ENCODE data around the gene UGT1A6.

UGT1A6 gene

GRCh38 chr2:233679196-233679595 is 13.5 kb upstream of the UGT1A6 start:
- no peaks in the 10 kb centered on the region for H3K79me1 ChIP-seq (ENCODE audit: low read length)
- DNase-seq: no peak
- no peaks in the 10 kb centered on the region for H3K27me3 ChIP-seq (ENCODE audit: insufficient read depth, low read length, poor library complexity)
- no peaks in the 10 kb centered on the region for H3K36me3 ChIP-seq (ENCODE audit: control insufficient read depth, insufficient read depth, low read length)
- H3K27ac ChIP-seq (ENCODE audit: low read depth, low read length): no peak overlapping the region
- H2BK5ac ChIP-seq (ENCODE audit: low read length): no peak overlapping the region
- H3K79me2 ChIP-seq (ENCODE audit: control insufficient read depth, insufficient read depth, low read length): no peaks in the 10 kb centered on the region
- no peak overlapping the region for H3K18ac ChIP-seq (ENCODE audit: low read length)
- H3K9ac ChIP-seq (ENCODE audit: low read length): no peak overlapping the region
- H2BK15ac ChIP-seq (replicated peaks; ENCODE audit: low read depth): no peak overlapping the region
- H3K56ac ChIP-seq (ENCODE audit: low read length): no peak overlapping the region
- H2BK120ac ChIP-seq (ENCODE audit: low read depth, low read length): no peak overlapping the region
- H3K4me1 ChIP-seq (ENCODE audit: control insufficient read depth, low read depth, low read length): no peaks in the 10 kb centered on the region
- no peak overlapping the region for H4K5ac ChIP-seq (ENCODE audit: low read length)
- no peak overlapping the region for H3K4me3 ChIP-seq (ENCODE audit: low read length)
- H2AK5ac ChIP-seq (ENCODE audit: low read length): no peak overlapping the region
- no CpG with 5 or more reads among the region's 4 CpGs for WGBS (ENCODE audit: extremely low coverage, insufficient coverage, low lambda C conversion rate)
- H4K8ac ChIP-seq (ENCODE audit: low read depth, low read length): no peak overlapping the region
- H3K23ac ChIP-seq (ENCODE audit: low read length): no peak overlapping the region
- H3K4ac ChIP-seq (ENCODE audit: low read depth, low read length): no peak overlapping the region
- no peak overlapping the region for H3K4me2 ChIP-seq (ENCODE audit: low read length)

DNA sequence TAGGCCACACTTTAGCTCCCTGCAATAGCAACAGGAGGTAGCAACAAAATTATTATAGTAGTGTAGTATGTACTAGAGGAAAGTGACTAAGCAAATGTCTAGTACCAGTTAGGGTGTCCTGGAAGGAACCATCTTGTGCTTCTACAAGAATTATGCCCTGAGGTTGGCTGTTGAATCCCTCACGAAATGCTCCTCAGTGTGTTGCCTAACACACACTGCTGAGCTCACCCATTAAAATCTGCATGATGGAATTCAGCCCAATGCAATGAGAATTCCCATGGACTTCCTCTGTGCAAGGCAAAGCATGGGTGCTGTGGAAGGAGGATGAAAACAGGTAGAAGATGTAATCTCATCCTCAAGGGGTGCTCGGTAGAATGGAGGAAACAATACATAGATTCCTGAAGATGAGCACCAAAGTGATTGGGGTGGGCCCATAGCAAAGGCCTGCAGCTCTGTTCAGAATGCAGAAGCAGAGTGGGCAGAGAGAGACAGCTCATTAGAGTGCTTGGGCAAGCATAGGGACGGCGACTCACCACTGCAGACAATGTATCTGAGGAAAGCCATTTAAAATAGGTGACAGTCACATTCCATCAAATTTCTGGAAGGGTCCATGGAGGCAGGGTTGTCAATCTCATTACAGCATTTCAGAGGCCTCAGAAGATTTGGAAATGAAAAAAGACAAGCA is 12.2 kb upstream of the UGT1A6 start:
- no peaks in the 10 kb centered on the region for H3K79me1 ChIP-seq (ENCODE audit: low read length)
- H3K56ac ChIP-seq (ENCODE audit: low read length): no peak overlapping the region
- H3K36me3 ChIP-seq (ENCODE audit: control insufficient read depth, insufficient read depth, low read length): no peaks in the 10 kb centered on the region
- no peak overlapping the region for H3K4me3 ChIP-seq (ENCODE audit: low read length)
- no peak overlapping the region for H3K27ac ChIP-seq (ENCODE audit: low read depth, low read length)
- H3K18ac ChIP-seq (ENCODE audit: low read length): no peak overlapping the region
- no peak for DNase-seq
- H4K8ac ChIP-seq (ENCODE audit: low read depth, low read length): no peak overlapping the region
- no peak overlapping the region for H3K23ac ChIP-seq (ENCODE audit: low read length)
- no peak overlapping the region for H2BK5ac ChIP-seq (ENCODE audit: low read length)
- no peaks in the 10 kb centered on the region for H3K27me3 ChIP-seq (ENCODE audit: insufficient read depth, low read length, poor library complexity)
- no peak overlapping the region for H2BK120ac ChIP-seq (ENCODE audit: low read depth, low read length)
- H2BK15ac ChIP-seq (replicated peaks; ENCODE audit: low read depth): no peak overlapping the region
- no peak overlapping the region for H3K4me2 ChIP-seq (ENCODE audit: low read length)
- no peak overlapping the region for H3K4ac ChIP-seq (ENCODE audit: low read depth, low read length)
- no peak overlapping the region for H3K9ac ChIP-seq (ENCODE audit: low read length)
- H4K5ac ChIP-seq (ENCODE audit: low read length): no peak overlapping the region
- WGBS (ENCODE audit: extremely low coverage, insufficient coverage, low lambda C conversion rate): no CpG with 5 or more reads among the region's 4 CpGs
- H3K4me1 ChIP-seq (ENCODE audit: control insufficient read depth, low read depth, low read length): no peaks in the 10 kb centered on the region
- no peak overlapping the region for H2AK5ac ChIP-seq (ENCODE audit: low read length)
- H3K79me2 ChIP-seq (ENCODE audit: control insufficient read depth, insufficient read depth, low read length): no peaks in the 10 kb centered on the region

DNA sequence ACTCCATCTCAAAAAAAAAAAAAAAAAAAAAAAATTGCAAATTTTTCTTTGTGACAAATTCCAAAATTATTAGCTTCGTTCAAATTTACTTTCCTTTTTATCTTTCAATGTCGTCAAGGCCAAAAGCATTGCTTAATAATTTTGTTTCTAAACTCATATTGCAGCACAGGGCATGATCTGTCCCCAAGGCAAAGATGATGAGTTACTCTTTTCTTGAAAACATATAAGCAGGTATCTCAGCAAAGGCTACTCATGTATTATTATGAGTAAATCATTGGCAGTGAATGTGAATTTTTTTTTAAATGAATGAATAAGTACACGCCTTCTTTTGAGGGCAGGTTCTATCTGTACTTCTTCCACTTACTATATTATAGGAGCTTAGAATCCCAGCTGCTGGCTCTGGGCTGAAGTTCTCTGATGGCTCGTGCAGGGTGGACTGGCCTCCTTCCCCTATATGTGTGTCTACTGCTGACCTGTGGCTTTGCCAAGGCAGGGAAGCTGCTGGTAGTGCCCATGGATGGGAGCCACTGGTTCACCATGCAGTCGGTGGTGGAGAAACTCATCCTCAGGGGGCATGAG is 11.1 kb upstream of the UGT1A6 start, which contains the start of gene UGT1A7:
UGT1A7 (plus strand) TSS at position 381 of the 579 bp plus-strand sequence; CDS start at position 418, 37 bp downstream.
- Histone ChIP-seq H3K4me2 (ENCODE audit: low read length) (no peak within 1 kb of the TSS), H2AK5ac (ENCODE audit: low read length) (no peak within 1 kb of the TSS), H3K18ac (ENCODE audit: low read length) (no peak within 1 kb of the TSS), H3K36me3 (ENCODE audit: control insufficient read depth, insufficient read depth, low read length) (no peaks in the 10 kb centered on the region), H3K9ac (ENCODE audit: low read length) (no peak within 1 kb of the TSS), H3K23ac (ENCODE audit: low read length) (no peak within 1 kb of the TSS), H2BK120ac (ENCODE audit: low read depth, low read length) (no peak within 1 kb of the TSS), H3K56ac (ENCODE audit: low read length) (no peak within 1 kb of the TSS), H2BK15ac (replicated peaks; ENCODE audit: low read depth) (no peak within 1 kb of the TSS), H3K4me3 (ENCODE audit: low read length) (no peak within 1 kb of the TSS), H3K27ac (ENCODE audit: low read depth, low read length) (no peak within 1 kb of the TSS), H3K79me2 (ENCODE audit: control insufficient read depth, insufficient read depth, low read length) (no peaks in the 10 kb centered on the region), H3K27me3 (ENCODE audit: insufficient read depth, low read length, poor library complexity) (no peaks in the 10 kb centered on the region), H4K5ac (ENCODE audit: low read length) (no peak within 1 kb of the TSS), H3K4me1 (ENCODE audit: control insufficient read depth, low read depth, low read length) (no peaks in the 10 kb centered on the region), H2BK5ac (ENCODE audit: low read length) (no peak within 1 kb of the TSS), H3K79me1 (ENCODE audit: low read length) (no peaks in the 10 kb centered on the region), H3K4ac (ENCODE audit: low read depth, low read length) (no peak within 1 kb of the TSS), H4K8ac (ENCODE audit: low read depth, low read length) (no peak within 1 kb of the TSS)
- no CpG with 5 or more reads among the region's 5 CpGs for WGBS (ENCODE audit: extremely low coverage, insufficient coverage, low lambda C conversion rate)
- DNase-seq: no peak

DNA sequence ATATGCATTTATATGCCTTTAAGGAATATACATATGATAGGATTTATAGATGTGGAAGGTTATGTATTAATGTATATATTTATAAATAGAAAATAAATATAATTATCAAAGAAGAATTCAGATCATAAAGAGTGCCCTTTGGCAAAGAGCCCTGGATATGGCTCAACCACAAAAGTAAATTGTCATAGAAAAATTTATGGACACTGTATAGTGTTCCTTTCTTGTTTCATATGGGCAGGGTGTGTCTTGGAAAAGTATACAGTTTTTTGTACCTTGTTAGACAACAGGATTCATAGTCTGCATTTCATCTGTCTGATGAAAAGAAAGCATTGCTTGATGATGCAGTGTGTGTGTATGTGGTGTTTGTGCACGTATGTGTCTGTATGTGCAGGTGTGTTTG is 8.1 kb upstream of the UGT1A6 start:
- Histone ChIP-seq H3K36me3 (ENCODE audit: control insufficient read depth, insufficient read depth, low read length) (no peaks in the 10 kb centered on the region), H3K56ac (ENCODE audit: low read length) (no peak overlapping the region), H3K23ac (ENCODE audit: low read length) (no peak overlapping the region), H3K27ac (ENCODE audit: low read depth, low read length) (no peak overlapping the region), H3K79me1 (ENCODE audit: low read length) (no peaks in the 10 kb centered on the region), H4K8ac (ENCODE audit: low read depth, low read length) (no peak overlapping the region), H3K27me3 (ENCODE audit: insufficient read depth, low read length, poor library complexity) (no peaks in the 10 kb centered on the region), H3K4me1 (ENCODE audit: control insufficient read depth, low read depth, low read length) (no peaks in the 10 kb centered on the region), H2AK5ac (ENCODE audit: low read length) (no peak overlapping the region), H2BK5ac (ENCODE audit: low read length) (no peak overlapping the region), H4K5ac (ENCODE audit: low read length) (no peak overlapping the region), H3K4me3 (ENCODE audit: low read length) (no peak overlapping the region), H3K4me2 (ENCODE audit: low read length) (no peak overlapping the region), H2BK15ac (replicated peaks; ENCODE audit: low read depth) (no peak overlapping the region), H3K18ac (ENCODE audit: low read length) (no peak overlapping the region), H3K79me2 (ENCODE audit: control insufficient read depth, insufficient read depth, low read length) (no peaks in the 10 kb centered on the region), H3K4ac (ENCODE audit: low read depth, low read length) (no peak overlapping the region), H2BK120ac (ENCODE audit: low read depth, low read length) (no peak overlapping the region), H3K9ac (ENCODE audit: low read length) (no peak overlapping the region)
- DNase-seq: no peak
- WGBS (ENCODE audit: extremely low coverage, insufficient coverage, low lambda C conversion rate): no CpG with 5 or more reads among the region's 1 CpG

- Histone ChIP-seq H2BK15ac (replicated peaks; ENCODE audit: low read depth) (no peak overlapping the region), H3K79me1 (ENCODE audit: low read length) (no peaks in the 10 kb centered on the region), H3K9ac (ENCODE audit: low read length) (no peak overlapping the region), H3K23ac (ENCODE audit: low read length) (no peak overlapping the region), H3K18ac (ENCODE audit: low read length) (no peak overlapping the region), H3K36me3 (ENCODE audit: control insufficient read depth, insufficient read depth, low read length) (no peaks in the 10 kb centered on the region), H3K4me2 (ENCODE audit: low read length) (no peak overlapping the region), H3K27me3 (ENCODE audit: insufficient read depth, low read length, poor library complexity) (no peaks in the 10 kb centered on the region), H3K4me1 (ENCODE audit: control insufficient read depth, low read depth, low read length) (no peaks in the 10 kb centered on the region), H3K27ac (ENCODE audit: low read depth, low read length) (no peak overlapping the region), H2BK120ac (ENCODE audit: low read depth, low read length) (no peak overlapping the region), H3K56ac (ENCODE audit: low read length) (no peak overlapping the region), H2BK5ac (ENCODE audit: low read length) (no peak overlapping the region), H2AK5ac (ENCODE audit: low read length) (no peak overlapping the region), H4K5ac (ENCODE audit: low read length) (no peak overlapping the region), H3K4me3 (ENCODE audit: low read length) (no peak overlapping the region), H3K4ac (ENCODE audit: low read depth, low read length) (no peak overlapping the region), H3K79me2 (ENCODE audit: control insufficient read depth, insufficient read depth, low read length) (no peaks in the 10 kb centered on the region), H4K8ac (ENCODE audit: low read depth, low read length) (no peak overlapping the region)
- WGBS (ENCODE audit: extremely low coverage, insufficient coverage, low lambda C conversion rate): no CpG with 5 or more reads among the region's 5 CpGs
- DNase-seq: no peak
Observed at GRCh38 chr2:233686928-233687327, 5.8 kb upstream of the UGT1A6 start.

DNA sequence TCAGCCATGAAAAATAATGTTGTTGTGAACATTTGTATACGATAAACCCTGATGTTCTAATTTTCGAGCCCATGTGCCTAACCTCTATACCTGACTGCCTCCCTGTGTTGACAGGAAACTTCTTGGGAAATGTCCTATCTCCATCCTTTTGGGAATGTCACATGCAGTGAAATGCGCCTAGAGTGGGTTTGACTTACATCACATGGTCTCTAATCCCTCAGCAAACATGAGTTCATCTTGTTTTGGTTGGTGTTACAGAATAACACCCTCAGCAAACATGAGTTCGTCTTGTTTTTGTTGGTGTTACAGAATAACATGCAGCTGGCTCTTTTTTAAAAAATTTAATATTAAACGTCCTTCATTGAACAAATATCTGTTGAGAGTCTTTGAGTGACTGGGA is 4.3 kb upstream of the UGT1A6 start:
- no peak for DNase-seq
- Histone ChIP-seq H3K36me3 (ENCODE audit: control insufficient read depth, insufficient read depth, low read length) (no peaks in the 10 kb centered on the region), H3K4me2 (ENCODE audit: low read length) (no peak overlapping the region), H3K4ac (ENCODE audit: low read depth, low read length) (no peak overlapping the region), H3K79me1 (ENCODE audit: low read length) (no peaks in the 10 kb centered on the region), H4K8ac (ENCODE audit: low read depth, low read length) (no peak overlapping the region), H3K18ac (ENCODE audit: low read length) (no peak overlapping the region), H2BK120ac (ENCODE audit: low read depth, low read length) (no peak overlapping the region), H2AK5ac (ENCODE audit: low read length) (no peak overlapping the region), H2BK15ac (replicated peaks; ENCODE audit: low read depth) (no peak overlapping the region), H3K4me3 (ENCODE audit: low read length) (no peak overlapping the region), H3K4me1 (ENCODE audit: control insufficient read depth, low read depth, low read length) (no peaks in the 10 kb centered on the region), H3K23ac (ENCODE audit: low read length) (no peak overlapping the region), H3K56ac (ENCODE audit: low read length) (no peak overlapping the region), H2BK5ac (ENCODE audit: low read length) (no peak overlapping the region), H3K27ac (ENCODE audit: low read depth, low read length) (no peak overlapping the region), H3K79me2 (ENCODE audit: control insufficient read depth, insufficient read depth, low read length) (no peaks in the 10 kb centered on the region), H3K27me3 (ENCODE audit: insufficient read depth, low read length, poor library complexity) (no peaks in the 10 kb centered on the region), H4K5ac (ENCODE audit: low read length) (no peak overlapping the region), H3K9ac (ENCODE audit: low read length) (no peak overlapping the region)
- no CpG with 5 or more reads among the region's 5 CpGs for WGBS (ENCODE audit: extremely low coverage, insufficient coverage, low lambda C conversion rate)

Data from mesendoderm (in vitro differentiated cells).